Stimulated activated CD8-positive, alpha-beta memory T cell treated with anti-CD3 and anti-CD28 coated beads, Interleukin-12 subunit alpha, Interleukin-12 subunit beta, amount 100 ng/mL, for 24 hours (primary cell): ENCODE data around the gene SLC25A23.
"Not testable (repeated sequence)": the region's sequence is repeated elsewhere in the genome, so short reads cannot be mapped to it uniquely, and the experiment has no call there.

Experiments used
- DNase-seq: peaks from one replicate; pipeline ENCODE4 v3.0.0-alpha.2; 2020; ENCODE audit errors: extremely low read depth

The SLC25A23 gene

DNA sequence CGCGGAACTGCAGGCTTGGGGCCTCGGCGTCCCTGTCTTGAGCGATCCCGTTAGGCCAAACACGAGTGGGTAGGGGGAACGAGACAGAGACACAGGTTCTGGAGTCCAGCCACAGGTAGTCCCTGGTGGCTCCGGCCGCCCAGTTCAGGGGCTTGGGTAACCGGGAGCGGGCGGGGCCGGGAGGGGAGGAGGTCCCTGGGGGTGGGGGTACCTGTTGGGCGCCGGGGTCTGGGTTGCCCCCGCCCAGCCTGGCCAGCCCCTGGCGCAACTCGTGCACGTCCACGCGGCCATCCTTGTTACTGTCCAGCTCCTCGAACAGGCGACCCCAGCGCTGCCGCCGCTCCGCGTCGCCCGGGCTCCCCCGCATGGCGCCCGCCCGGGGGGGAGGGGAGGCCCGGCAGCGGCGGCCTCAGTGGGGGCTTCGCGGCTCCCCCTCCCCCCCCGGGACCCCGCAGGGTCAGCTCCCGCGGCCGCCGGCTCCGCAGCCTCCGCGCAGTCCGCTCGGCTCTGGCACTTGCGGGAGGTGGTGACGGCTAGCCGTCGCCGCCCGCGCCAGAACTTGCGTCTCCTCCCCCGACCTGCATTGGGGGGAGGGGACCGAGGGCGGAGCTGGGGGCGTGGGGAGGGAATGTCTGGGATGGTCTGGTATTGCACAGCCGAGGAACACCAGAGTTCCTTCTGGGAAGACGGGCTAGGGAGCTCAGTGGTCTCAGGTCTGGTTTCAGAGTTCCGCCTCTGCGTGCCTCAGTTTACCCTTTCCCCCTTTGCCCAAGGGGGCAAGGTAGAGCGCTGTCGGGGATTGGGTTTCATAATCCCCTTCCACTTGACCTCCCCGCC lies at the start of gene SLC25A23:
Gene SLC25A23, minus strand, starts transcription at position 531 of the 837 bp plus-strand sequence. Its CDS starts 164 bp downstream, at position 367.
- DNase-seq, result no peak

DNA sequence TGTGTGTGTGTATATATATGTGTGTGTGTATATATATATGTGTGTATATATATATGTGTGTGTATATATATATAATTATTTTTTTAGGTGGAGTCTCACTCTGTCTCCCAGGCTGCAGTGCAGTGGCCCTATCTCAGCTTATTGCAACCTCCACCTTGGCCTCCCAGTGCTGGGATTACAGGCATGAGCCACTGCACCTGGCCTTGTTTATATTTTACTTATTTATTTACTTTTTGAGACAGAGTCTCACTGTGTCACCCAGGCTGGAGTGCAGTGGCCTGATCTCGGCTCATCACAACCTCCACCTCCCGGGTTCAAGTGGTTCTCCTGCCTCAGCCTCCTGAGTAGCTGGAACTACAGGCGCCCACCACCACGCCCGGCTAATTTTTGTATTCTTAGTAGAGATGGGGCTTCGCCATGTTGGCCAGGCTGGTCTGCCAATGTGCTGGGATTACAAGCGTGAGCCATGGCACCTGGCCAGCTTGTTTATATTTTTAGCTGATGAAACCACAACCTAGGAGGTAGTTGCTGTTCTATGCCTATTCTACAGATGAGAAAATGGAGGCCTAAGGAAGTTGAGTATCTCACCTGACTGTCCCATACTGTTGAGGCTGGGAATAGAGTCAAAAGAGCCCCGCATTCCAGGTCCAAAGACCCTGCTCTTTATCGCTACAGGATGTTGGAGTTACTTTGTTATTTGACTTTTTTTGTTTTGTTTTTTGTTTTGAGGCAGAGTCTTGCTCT lies 48.6 kb upstream of the SLC25A23 start:
- DNase-seq, result not testable (repeated sequence)

DNA sequence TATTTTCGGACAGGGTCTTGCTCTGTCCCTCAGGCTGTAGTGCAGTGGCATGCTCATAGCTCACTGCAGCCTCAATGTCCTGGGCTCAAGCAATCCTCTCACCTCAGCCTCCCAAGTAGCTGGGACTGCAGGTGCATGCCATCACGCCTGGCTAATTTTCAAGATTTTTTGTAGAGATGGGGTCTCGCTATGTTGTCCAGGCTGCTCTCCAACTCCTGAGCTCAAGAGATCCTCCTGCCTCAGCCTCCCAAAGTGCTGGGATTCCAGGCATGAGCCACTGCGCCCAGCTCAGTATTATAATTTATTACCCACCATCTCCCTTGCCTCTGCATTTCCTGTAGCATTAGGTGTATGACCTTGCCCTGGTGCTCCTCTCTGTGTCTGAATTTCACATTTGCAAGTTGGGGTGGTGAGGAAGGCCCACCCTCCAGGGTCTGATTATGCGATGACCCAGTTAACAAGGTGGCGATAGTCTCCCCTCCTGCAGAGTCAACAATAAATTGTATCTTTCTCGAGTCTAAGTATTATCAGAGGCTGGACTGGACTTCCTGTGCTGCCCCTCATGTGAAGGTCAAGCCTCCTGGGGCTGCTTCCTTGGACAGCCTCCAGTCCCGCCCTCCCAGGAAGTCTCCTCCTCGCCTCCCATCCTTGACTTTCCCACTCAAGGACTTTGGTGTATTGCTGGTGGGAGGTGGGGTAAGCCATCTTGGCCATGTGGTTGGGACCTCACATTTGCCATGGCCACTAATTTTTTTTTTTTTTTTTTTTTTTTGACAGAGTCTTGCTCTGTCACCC lies 44.0 kb upstream of the SLC25A23 start:
- no peak for DNase-seq

DNA sequence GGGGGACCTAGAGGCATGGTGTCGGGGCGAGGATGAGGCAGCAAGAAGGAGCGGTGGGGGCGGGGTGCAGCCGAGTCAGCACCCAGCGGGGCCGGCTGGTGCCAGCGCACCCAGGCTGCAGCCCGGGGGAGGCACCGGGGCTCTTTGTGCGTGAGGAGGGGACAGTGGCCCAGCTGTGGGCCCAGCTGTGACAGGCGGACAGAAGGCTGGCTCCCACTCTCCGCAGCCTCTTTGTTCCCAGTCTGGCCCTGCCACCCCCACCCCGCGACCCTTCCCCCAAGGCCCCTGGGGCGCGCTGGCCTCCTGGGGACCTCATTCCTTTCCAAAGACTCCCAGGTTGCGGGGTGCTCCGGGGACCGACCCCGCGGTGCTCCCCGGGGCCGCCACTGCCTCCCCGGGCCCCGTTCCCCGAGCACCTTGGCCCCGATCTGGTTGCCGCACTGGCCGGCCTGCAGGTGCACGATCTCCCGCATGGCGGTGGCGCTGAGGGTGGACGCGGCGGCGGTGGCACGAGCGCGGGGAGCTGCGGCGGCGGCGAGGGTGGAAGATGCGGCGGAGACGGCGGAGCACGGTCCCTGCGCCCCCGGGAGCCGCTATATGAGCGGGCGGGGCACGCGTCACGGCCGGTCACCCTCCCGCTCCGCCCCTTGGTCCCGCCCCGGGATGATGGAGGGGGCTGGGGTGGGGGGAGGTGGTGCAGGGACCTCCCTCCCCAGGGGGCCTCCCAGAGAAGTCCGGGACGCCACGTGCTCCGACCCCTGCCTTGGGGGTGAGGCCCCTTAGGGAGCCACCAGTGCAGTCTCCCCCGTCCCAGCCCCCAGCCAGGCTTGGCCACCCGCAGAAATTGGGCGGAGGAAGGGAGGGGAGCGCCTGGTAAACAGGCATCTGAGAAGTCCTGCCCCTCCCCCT lies 42.4 kb upstream of the SLC25A23 start, which contains the start of gene TUBB4A:
Gene TUBB4A, minus strand, starts transcription at position 570 of the 909 bp plus-strand sequence. Its CDS starts 97 bp downstream, at position 473.
- DNase-seq, result no peak

DNA sequence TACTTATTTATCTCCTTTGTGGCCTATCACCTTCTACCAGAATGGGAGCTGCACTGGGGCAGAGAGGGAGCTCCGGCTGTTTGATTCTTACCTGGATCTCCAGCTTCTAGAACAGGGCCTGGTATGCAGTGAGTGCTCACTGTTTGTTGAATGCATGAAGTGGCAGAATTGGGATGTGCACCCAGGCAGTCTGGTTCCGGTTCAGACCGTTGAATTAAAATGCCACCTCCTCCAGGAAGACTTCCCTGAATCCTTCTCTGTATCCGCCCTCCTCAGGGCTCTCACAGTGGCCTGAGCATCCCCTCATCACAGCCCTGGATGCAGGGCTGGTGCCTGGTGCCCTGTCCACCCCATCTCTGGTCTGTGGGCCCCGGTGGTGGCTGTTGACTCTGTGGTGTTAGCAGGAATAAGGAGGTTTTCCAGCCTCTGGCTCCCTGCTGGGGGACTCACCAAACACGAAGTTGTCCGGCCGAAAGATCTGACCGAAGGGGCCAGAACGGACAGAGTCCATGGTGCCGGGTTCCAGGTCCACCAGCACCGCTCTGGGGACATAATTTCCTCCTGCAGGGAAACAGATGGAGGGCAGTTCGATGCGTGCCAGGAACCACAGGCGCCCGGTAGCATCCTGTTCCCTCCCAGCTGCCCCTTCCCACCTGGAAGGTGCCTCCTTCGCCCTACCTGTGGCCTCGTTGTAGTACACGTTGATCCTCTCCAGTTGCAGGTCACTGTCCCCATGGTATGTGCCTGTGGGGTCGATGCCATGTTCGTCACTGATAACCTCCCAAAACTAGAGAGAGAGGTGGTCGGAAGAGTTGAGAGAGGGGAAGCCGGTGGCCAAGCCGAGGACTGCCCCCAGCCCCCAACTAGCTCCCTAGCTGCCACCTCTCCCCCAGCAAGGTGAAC lies 41.5 kb upstream of the SLC25A23 start:
- DNase-seq, result no peak

DNA sequence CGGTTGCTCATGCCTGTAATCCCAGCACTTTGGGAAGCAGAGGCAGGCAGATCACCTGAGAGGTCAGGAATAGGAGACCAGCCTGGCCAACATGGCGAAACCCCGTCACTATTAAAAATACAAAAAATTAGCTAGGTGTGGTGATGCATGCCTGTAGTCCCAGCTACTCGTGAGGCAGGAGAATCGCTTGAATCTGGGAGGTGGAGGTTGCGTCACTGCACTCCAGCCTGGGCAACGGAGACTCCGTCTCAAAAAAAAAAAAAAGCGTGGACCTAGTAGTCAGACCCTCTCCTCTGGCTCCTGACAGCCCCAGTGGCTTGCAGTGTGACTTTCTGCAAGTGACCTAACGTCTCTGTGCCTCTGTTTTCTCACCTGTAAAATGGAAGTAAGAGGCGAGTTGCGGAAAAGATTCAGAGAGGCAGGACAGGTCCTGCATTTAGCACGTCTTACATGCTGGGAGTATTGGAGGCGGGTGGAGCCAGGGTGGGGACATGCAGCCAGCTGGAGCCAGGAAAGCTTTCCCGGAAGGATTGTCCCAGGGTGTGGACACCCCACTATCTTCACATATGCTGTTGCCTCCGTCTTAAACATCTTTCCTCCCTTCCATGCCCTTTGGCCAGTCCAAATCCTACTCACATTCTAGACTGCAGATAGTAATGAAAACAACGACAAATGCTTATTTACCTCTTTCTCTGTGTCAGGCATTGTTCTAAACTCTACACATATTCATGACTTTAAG lies 39.6 kb upstream of the SLC25A23 start:
- DNase-seq, result no peak

DNA sequence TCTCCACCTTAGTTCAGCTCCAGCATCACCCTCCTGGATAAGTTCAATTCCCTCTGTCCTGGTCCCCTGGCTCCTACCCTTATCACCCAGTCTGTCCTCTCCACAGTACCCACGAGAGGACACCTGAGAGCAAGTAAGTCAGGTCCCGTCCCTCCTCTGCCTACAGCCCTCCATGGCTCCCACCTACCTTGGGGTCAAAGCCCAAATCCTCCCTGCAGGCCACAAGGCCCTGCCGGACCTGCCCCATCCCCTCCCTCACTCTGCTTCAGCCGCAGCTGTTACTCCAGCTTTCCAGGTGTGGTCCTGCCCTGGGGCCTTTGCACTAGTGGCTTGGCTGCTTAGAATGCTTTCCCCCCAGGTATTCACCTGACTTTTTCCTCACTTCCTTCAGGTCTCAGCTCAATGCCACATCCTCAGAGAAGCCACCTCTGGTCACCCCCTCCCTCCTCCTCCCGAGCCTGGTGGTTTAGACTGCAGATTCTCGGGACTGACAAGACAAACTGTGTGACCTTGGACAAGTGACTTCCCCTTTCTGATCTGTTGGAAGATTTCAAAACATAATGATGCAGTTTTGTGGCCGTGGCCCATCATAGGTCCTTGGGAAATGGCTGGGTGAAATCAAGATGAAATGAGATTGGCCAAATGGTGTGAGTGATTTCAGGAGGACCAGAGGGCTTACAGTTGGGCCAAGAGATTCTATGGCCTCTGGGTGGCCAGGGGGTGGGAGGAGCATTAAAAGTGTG lies 38.9 kb upstream of the SLC25A23 start:
- no peak for DNase-seq

DNA sequence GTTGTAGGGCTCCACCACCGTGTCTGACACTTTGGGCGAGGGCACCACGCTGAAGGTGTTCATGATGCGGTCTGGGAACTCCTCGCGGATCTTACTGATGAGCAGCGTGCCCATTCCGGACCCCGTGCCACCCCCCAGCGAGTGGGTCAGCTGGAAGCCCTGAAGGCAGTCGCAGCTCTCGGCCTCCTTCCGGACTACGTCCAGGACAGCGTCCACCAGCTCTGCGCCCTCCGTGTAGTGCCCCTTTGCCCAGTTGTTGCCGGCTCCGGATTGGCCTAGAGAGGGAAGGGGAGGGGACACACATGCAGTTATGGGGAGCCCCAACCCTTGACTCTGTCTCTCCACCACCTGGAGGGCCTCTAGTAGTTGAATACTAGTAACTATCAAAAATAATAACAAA lies 36.4 kb upstream of the SLC25A23 start:
- no peak for DNase-seq

DNA sequence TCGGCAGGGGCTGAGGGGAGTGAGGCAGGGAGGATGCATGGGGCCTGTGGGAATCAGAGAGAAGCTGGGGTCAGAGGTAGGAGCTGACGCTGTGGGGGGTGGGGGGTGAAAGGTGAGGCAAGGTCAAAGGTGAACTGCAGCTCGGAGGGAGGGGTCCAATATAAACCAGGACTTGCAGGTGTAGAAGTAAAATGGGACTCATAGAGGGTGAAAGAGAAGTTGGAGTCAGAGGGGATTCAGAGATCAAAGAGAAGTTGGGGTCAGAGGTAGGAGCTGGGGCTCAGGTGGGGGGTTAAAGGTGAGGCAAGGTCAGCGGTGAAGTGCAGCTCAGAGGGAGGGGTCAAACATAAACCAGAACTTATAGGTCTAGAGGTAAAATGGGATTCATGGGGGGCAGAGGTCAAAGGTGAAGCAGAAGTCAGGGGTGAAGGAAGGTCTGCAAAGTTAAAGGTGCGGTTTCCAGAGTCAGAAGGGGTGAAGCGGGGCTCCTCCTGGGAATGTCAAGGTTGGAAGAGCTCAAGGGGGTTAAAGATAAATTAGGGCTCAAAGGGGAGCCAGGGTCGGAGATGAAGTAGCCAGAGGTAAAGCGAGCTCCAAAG lies 34.9 kb upstream of the SLC25A23 start:
- no peak for DNase-seq

DNA sequence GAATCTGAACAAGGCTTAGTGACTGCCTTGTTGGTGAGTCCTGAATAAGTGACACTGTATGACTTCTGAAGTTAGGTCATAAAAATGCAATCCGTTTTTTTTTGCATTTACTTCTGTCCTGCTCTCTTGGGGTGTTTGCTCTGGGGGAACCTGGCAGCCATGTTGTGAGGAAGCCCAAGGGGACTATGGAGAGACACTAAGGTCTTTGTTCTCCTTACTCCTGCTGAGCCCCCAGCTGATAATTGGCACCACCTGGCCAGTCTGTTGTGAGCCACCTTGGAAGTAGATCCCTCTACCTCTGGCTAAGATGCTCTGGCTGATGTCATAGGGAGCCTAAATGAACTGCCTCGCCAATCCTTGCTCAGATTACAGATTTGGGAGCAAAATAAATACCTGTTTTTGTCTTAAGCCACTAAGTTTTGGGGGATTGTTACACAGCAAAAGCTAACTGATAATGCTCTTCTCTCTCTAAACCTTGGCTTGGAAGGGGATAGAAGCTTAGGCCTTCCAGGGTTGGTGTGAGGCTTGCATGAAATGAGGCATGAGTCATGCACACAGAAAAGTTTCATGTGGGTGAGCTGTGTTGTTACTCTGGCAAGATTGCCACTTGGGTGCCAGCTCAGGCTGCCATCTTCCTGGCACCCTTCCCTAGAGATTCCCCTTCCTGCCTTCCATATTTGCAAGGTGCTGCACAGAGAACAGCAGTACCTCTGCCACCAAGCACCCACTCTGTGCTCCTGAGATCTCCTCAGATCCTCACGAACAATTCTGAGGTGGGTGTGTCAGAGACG lies 32.4 kb upstream of the SLC25A23 start:
- no peak for DNase-seq

DNA sequence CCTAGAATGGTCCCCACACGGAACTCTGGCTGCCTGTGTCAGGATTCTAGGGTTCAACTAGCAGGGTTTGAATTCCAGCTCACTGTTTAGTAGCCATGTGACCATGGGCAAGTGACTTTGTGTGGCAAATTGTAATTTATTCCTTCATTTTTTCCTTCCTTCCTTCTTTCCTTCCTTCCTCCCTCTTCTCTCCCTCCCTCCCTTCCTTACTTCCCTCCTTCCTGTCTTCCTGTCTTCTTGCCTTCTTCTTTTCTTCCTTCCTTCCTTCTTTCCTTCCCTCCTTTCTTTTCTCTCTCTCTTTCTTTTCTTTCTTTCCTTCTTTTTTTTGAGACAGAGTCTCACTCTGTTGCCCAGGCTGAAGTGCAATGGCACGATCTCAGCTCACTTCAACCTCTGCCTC lies 30.5 kb upstream of the SLC25A23 start:
- no peak for DNase-seq

DNA sequence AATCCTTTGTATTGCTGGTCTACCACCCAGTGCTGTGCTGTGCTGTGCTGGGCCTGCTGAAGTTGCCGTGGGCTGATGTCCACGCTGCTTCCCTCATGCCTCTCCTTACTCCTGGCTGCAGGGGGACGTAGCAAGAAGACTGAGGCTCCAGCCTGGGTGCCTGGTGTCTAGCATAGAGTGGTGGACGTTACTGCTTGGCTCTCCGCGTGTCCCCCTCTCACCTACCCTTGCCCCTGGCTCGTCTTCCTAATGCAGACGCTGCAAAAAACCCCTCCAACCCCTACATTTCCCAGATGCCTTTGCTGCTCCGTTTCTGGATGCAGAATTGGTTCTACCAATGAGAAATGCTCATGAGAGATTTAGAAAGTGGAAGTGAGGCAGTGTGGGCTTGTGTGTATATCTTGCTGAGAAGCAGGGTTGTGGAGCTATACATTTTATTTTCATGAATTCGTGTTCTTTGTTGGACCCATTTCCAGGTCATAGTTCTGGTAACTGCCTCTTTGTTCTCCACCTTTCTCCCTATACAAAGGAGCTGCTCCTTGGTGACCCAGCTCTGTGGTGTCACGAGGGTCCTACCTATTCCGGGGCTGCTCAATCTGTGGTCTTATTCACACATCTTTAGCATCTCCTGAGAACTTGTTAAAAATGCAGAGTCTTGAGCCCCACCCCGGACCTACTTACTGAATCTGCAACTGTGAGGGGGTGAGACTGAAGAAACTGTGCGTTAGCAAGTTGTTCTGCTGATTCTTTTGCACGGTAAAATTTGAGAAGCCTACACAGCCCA lies 29.9 kb upstream of the SLC25A23 start:
- DNase-seq, result no peak

DNA sequence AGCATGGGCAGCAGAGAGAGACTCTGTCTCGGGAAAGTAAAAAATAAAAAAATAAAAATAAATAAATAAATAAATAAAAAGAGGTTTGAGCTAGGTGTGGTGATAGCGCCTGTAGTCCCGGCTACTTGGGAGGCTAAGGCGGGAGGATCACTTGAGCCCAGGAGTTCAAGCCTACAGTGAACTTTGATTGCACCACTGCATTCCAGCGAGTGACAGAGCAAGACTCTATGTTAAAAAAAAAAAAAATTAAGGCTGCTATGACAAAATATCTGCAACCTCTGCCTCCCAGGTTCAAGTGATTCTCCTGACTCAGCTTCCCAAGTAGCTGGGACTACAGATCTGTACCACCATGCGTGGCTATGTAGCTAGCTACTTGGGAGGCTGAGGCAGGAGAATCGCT lies 25.2 kb upstream of the SLC25A23 start:
- no peak for DNase-seq

DNA sequence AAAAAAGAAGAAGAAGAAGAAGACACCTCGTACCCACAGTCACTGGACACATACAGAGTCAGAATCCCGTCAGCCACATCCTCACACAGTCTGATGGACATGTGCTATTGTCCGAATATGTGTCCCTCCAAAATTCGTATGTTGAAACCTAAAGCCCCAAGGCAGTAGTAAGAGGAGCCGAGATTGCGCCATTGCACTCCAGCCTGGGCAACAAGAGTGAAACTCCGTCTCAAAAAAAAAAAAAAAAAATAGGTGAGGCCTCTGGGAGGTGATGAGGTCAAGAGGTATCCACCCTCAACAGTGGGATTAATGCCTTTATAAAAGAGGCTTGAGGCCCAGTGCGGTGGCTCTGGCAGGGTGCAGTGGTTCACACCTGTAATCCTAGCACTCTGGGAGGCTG lies 24.6 kb upstream of the SLC25A23 start:
- no peak for DNase-seq

DNA sequence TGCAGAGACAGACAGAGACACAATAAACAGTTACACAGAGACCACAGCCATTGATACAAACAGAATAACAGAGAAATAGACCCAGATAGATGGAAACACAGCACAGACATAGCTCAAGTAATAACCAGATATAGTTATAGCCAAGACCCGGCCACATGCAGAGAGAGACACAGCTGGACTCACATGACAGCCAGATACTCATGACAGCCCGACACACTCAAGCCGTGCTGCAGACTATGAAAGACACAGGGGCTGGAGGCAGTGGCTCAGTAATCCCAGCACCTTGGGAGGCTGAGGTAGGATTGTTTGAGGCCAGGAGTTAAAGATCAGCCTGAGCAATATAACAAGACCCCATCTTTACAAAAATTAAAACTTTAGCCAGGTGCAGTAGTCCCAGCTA lies 23.6 kb upstream of the SLC25A23 start:
- no peak for DNase-seq

DNA sequence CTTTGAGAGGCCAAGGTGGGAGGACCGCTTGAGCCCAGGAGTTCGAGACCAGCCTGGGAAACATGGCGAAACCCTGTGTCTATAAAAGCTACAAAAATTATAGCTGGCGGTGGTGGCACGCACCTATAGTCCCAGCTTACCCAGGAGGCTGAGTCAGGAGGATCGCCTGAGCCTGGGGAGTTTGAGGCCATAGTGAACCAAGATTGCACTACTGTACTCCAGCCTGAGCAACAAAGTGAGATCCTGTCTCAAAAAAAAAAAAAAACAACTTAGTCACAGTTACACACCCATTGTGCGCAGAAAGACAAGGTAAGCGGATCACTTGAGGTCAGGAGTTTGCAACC lies 22.7 kb upstream of the SLC25A23 start:
- no peak for DNase-seq
